GM19193 (cell line): ENCODE data around the gene FSCN2.

Source experiments
- POLR2A ChIP-seq: IDR thresholded peaks from 4 replicates; pipeline ENCODE4 v1.6.1; 2011; ENCODE audit not compliant: insufficient read depth, insufficient read length; ENCODE audit errors: extremely low read depth

The FSCN2 gene, protein sequence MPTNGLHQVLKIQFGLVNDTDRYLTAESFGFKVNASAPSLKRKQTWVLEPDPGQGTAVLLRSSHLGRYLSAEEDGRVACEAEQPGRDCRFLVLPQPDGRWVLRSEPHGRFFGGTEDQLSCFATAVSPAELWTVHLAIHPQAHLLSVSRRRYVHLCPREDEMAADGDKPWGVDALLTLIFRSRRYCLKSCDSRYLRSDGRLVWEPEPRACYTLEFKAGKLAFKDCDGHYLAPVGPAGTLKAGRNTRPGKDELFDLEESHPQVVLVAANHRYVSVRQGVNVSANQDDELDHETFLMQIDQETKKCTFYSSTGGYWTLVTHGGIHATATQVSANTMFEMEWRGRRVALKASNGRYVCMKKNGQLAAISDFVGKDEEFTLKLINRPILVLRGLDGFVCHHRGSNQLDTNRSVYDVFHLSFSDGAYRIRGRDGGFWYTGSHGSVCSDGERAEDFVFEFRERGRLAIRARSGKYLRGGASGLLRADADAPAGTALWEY

DNA sequence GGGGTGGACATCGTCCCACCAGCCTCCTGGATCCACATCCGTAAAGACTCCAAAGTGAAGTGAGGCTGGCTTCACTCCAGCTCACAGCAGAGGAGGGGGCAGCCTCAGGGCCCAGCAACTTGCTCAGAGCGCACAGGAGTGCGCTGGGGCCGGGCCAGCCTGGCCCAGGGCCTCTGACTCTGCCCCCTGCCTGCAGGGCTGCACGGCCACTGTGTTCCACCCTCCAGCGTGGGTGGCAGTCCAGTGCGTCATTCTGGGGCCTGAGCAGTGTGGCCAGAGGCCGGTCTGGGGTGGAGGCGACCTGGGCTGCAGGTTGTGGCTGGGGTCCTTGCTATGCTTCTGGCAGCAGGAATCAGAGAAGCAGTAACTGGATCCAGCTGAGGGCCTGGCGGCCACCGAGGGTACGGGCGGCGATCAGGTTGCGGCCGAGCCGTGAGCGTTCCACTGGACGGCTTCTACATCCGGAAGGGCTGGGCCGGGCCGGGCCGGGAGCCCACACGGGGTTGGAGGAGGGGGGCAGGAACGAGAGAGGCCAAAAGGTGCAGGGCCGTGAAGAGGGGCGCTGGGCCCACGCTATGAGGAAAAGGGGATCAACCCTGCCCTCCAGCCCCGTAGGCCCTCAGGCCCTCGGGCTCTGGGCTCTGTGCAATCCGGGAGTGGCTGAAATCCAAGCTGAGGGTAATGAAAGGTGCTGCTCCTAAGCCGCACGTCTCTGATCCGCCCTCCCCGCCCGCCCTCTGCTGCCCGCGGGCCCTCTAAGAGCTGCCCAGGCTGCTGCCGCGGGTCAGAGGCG, at the start of gene FSCN2:
TSS of gene FSCN2 (plus strand) at position 787 of the 793 bp plus-strand sequence. CDS start 155 bp downstream, outside the sequence.
- no peak for TF ChIP-seq POLR2A

DNA sequence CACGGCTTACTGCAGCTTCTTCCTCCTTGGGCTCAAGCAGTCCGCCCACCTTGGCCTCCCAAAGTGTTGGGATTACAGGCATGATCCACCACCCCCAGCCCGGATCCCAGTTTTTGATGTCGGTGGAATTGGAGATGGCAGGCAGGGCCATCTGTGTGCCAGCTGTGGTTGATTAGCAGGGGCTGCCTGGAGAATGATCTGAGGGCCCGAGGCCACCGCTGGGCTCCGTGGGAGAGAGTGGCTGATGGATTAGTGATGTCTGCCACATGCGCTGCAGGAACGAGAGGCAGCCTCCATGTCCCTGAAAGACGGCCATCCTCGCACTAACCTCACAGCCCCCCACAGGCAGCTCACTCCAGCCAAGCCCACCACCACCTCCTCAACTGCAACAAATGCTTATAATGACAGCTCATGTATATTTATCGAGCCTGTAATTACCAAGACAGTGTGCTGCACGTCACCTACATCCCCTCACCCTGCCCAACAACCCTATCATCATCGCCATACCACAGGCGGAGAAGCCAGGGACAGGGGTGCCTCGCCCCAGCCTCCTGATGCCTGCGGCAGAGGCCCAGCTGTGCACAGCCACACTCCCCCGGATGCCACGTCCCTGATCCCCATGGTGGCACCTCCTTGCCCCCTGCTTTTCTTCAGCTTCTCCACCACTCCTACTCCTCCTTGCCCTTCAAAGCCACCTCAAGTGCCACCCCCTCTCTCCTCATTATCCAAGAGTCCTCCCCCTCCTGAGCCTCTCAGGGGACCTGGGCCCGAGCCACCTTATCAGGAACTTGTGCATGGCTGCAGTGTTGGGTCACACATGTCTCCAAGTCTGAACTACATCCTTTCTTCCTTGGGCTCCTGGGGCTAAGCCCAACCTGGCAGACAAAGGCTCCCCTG, 48.8 kb upstream of the FSCN2 start:
- no peak for TF ChIP-seq POLR2A

DNA sequence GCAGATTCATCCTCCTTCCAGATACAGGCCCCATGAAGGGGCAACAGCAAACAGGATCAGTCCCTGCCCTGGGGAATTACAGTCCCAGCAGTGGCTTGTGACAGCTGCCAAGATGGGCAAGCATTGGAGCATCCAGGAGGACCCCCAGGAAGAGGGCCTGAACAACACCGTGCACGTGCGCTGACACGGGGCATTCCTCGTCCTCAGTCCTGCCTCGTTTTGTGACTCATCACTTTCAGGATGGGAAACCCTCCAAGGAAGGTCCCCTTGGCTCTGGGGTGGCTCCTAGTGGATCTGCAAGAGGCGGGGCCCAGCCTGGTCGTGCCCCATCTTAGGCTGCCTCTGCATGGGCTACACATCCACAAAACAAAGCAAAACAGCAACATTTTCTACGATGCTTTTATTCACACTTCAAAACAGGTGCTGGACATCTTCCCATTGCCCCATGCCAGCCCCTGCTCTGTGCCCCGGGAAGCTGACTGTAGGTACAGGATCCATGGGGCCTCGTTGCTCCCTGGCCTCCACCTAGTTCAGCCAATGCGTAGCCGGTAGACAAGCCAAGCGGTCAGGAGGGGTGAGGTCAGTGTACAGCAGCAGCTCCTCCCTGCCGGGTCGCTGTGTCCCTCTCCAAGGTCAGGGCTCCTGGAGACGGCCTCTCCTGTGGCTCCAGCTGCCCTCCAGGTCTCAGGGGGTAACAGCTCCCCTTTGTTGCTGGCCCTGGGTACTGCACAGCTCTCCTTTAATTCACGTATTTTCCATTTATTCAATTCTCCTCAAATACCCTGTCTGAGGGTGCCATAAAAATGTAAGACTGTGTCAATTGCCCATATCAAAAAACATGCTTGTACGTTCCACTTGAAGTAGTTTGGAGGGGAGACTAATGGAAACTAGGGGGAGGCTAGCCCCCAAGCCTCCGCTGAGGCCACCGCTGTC, 47.8 kb upstream of the FSCN2 start:
- TF ChIP-seq POLR2A: no peak

DNA sequence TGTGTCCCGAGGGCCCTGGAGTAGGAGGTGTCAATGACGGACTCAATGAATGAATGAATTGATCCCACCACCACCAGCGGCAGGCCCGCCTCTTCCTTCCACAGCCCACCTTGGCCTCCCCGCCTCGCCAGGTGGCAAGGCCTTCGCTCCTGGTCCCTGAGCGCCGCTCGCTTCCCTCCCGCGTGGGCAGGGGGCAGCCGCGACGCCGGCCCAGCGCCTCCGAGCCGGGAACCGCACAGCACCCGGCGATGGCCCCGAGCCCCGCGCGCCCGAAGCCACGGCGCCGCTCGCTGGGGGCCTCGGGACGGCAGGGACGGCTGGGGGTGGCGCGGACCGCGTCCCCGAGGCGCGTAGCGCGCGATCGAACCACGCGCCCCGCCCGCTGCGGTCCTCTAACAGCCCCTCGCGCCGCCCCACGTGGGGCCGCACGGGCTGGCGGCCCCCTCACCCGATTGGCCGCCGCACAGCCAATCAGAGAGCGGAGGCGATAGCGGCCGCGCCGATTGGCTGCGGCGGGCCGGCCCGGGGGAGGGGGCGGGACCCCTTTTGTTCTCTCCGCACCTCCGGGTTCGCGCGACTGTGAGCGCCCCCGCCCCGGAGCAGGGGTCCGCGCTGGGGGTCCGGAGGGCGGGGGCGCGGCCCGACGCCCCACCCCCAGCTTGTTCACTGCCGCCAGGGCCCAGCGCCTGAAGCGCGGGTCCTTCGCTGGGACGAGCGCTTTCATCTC, 46.9 kb upstream of the FSCN2 start:
- TF ChIP-seq POLR2A: no peak

DNA sequence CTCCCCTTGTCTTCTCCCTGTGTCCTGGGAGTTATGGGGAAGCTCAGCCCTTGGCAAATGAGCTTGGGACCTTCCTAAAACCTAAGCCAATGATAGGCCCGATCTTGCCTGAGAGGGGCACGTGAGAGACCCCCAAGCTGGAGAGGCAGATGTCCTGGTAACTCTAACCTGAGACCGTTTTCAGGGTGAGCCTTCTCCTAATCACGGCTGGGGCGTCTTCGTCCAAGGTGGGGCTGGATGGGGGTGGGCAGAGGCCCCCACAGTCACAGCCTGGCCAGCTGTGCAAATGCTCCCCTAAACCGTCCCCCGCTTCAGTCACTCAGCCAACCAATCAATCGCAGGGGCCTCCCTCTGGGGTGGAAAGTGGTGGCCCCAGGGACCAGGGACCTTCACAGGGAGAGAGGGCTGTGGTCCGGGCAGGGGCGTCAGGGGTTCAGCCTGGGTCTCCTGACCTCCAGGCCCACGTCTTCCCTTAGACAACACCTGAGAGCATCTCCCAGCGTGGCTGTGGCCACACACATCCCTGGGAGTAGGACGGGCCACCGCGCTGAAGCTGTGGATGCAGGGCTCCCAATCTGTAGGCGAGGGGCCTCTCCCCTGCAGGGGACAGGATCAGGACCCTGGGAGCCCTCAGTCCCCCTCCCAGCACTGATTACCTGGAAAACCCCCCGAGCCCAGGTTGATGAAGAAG, 46.2 kb upstream of the FSCN2 start:
- TF ChIP-seq POLR2A: no peak

DNA sequence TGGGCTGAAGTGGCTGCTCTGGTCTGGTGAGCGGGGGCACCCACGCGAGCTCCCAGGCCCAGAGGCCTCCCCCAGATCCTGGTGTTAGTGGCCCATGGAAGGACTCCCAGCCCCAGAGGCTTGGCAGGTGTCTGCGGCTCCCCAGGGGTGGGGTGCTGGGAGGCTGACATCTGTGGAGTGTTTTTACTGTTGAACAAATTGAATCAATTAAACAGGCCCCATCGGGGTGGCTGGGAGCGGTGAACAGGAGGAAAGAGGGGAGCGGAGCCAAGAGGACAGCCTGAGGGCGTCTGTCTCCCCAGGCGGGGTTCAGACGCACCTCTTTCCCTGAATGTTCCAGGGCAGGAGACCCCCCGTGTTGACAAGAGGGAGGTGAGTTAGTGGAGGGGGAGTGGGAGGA, 45.5 kb upstream of the FSCN2 start:
- TF ChIP-seq POLR2A: no peak

DNA sequence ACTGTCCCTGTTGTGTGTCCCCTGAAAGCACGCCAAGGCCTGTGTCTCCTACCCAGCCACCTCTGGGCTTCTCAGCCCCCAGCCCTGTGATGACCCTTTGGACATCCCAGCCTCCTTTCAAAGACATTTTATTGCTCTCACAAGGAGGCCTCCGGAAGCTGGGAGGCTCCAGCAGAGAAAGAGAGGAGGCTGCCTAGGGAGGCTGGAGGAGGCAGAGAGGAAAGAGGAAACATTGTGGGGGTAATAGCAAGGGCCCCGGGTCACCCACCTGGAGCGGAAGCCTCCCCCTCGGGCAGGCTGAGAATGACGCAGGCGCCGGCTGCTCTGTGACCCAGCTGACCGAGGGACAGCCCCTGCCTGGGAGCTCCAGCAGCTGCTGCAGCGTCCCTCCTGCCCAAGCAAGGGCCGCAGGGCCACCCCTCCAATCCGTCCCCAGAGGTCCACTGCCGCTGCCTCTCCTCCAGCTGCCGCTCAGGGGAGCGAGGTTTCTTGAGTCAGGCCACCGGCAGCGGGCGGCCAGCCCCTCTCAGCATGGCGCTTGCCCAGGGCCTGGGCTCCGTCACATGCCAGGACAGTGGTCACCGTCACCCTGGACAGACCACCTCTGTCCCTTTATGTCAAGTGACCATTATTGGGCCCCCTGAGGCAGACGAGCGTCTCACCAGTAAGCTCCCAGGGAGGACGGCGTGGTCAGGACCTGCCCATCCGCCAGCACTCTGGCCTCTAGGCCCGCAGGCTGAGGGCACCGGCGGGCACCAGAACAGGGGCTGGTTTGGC, 44.9 kb upstream of the FSCN2 start:
- TF ChIP-seq POLR2A: no peak

DNA sequence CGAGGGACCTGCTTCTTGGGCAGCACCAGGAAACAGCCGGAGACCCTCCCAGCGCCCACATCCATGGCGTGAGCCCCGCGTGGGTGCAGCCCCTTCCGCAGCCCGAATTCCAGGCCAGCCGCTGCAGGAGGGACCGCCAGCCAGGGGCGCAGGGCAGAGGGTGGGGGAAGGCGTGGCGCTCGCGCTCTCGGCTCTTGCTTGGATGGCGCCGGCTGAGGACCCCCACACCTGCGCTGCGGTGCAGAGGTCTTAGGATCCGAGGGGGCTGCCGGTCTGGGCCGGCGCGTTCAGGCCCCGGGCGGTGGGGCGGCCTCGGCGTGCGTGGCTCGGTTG, 44.3 kb upstream of the FSCN2 start:
- TF ChIP-seq POLR2A: no peak

DNA sequence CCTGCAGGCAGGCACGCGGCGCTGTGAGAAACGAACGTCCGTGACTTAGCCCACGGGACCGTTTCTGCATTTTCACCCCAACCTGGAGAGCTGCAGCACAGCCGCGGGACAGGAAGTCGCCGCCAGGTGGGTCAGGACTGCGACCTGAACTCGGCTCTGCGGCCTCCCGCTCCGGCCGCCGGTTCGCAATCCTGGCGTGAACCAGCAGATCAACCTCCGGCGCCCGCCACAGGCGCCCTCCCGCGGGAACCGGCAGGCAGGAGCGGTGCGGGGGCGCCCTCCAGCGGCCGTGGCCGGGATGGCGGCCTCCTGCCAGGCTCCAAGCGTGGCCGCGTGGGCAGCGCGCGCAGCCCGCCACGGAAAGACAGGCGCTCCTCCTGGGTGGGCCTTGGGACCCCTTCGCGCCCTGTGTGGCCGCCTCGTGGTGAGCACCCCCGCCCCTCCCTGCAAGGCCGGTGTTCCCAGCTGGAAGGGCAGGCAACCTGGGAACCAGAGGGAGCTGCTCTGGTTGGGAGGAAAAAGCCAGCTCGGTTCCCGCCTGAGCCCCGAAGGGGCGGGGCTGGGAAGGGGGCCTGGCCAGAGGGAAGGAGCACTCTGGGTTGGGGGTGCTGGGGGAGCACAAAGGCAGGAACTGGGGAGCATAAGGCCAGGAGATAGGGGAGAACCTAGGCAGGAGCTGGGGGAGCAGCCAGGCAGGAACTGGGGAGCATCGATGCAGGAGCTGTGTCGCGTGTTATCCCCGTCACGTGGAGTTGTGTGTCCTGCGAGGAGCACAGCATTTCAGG, 43.8 kb upstream of the FSCN2 start:
- no peak for TF ChIP-seq POLR2A

DNA sequence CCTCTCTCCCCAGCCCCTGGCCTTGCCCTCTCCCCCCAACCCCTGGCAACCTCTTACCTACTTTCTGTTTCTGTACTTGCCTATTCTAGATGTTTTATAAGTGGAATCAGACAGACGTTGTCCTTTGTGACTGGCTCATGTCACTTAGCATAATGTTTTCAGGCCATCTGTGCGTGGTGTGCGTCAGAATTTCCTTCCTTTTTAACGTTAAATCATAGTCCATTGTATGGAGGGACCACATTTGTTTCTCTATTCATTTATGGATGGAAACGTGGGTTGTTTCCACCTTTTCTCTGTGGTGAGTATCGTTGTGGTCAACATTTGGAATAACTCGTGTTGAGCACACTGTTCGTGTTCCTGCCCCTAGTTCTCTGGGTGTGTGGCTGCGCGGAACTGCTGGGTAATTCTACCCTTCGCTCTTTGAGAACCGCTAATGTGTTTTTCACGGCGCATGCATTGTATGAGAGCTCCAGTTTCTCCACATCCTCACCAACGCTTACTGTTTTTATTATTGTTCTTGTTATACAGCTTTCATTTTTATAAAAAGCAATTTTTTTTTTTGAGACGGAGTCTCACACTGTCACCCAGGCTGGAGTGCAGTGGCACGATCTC, 41.9 kb upstream of the FSCN2 start:
- TF ChIP-seq POLR2A: no peak

DNA sequence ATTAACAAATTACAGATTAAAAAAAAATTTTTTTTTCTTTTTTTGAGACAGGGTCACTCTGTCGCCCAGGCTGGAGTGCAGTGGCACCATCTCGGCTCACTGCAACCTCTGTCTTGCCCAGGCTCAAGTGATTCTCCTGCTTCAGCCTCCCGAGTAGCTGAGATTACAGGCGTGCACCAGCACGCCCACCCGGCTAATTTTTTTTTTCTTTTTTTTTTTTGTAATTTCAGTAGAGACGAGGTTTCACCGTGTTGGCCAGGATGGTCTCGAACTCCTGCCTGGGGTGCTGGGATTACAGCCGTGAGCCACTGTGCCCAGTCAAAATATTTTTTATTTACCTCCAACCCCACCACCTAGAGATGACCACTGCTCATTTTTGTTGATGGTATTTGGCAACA, 41.1 kb upstream of the FSCN2 start:
- TF ChIP-seq POLR2A: no peak
